Karpas-422 (cell line): ENCODE data around the gene RXRA. TPM values are rescaled to one million over a fixed set of nuclear protein-coding genes. Genes with fewer than 3 reads are reported as not detected.

Source experiments
- DNase-seq: peaks from one replicate; pipeline ENCODE4 v3.0.0-alpha.2; 2015
- H2AFZ ChIP-seq: fragments of 200-600 bp; sonication (generic); 2 replicates; pipeline ENCODE4 v1.6.1; 2014; ENCODE audit warnings: antibody characterized with exemption, low read length, mixed read lengths
- H3K27ac ChIP-seq: fragments of 200-600 bp; sonication (generic); 2 replicates; pipeline ENCODE4 v1.5.1; 2014; ENCODE audit warnings: mild to moderate bottlenecking, low read length, moderate library complexity
- H3K27me3 ChIP-seq: fragments of 200-600 bp; sonication (generic); 2 replicates; pipeline ENCODE4 v1.6.1; 2014; ENCODE audit warnings: low read length, mixed read lengths
- H3K36me3 ChIP-seq: fragments of 200-600 bp; sonication (generic); 2 replicates; pipeline ENCODE4 v1.6.1; 2014; ENCODE audit warnings: low read length, mixed read lengths; ENCODE audit not compliant: insufficient read depth
- H3K4me1 ChIP-seq: fragments of 200-600 bp; sonication (generic); 2 replicates; pipeline ENCODE4 v1.6.1; 2014; ENCODE audit warnings: mild to moderate bottlenecking, low read length, mixed read lengths
- H3K4me2 ChIP-seq: fragments of 200-600 bp; sonication (generic); 2 replicates; pipeline ENCODE4 v1.6.1; 2014; ENCODE audit warnings: low read length, low read depth, mild to moderate bottlenecking; ENCODE audit not compliant: poor library complexity, severe bottlenecking
- H3K4me3 ChIP-seq: fragments of 200-600 bp; sonication (generic); 2 replicates; pipeline ENCODE4 v1.5.1; 2014; ENCODE audit warnings: mild to moderate bottlenecking, antibody characterized with exemption, low read length, mixed read lengths
- H3K79me2 ChIP-seq: fragments of 200-600 bp; sonication (generic); 2 replicates; pipeline ENCODE4 v1.6.1; 2014; ENCODE audit warnings: mild to moderate bottlenecking, low read length, mixed read lengths
- H3K9ac ChIP-seq: fragments of 200-600 bp; sonication (generic); 2 replicates; pipeline ENCODE4 v1.6.0; 2014; ENCODE audit warnings: low read length
- H3K9me2 ChIP-seq: fragments of 200-600 bp; sonication (generic), shearing (Covaris generic); replicated peaks from 2 replicates; pipeline ENCODE4 v1.6.0; 2014; ENCODE audit warnings: mild to moderate bottlenecking, low read length, moderate library complexity; ENCODE audit not compliant: insufficient read depth
- H3K9me3 ChIP-seq: fragments of 300-700, 200-600 bp; sonication (generic); 2 replicates; pipeline ENCODE4 v1.6.1; 2014; ENCODE audit warnings: low read length, mixed read lengths
- H4K20me1 ChIP-seq: fragments of 200-600 bp; sonication (generic); 2 replicates; pipeline ENCODE4 v1.6.1; 2014; ENCODE audit warnings: mild to moderate bottlenecking, antibody characterized with exemption, low read length, low read depth; ENCODE audit not compliant: insufficient read depth
- total RNA-seq: library from RNA; depleted of rRNA; stranded (reverse); fragments of >200 nt; shearing (Covaris generic); gene quantifications from 2 replicates; pipeline ENCODE4 v1.2.3, GENCODE V29; 2014; ENCODE audit warnings: low replicate concordance

Gene RXRA
- total RNA-seq, 1 experiment from 2014 or later = not detected

- Histone ChIP-seq H3K36me3 (no peaks in the 10 kb centered on the region), H3K4me2 (no peak overlapping the region), H3K9me2 (no peaks in the 10 kb centered on the region), H3K79me2 (no peaks in the 10 kb centered on the region), H4K20me1 (no peaks in the 10 kb centered on the region), H3K4me3 (no peak overlapping the region), H3K4me1 (no peaks in the 10 kb centered on the region), H3K27me3 (no peaks in the 10 kb centered on the region), H3K9me3 (no peaks in the 10 kb centered on the region), H3K27ac (no peak overlapping the region), H2AFZ (no peak overlapping the region), H3K9ac (no peak overlapping the region)
- DNase-seq = no peak
Observed at GRCh38 chr9:134457321-134458206, 131.3 kb downstream of the RXRA start.

- no peak overlapping the region for H2AFZ ChIP-seq
- no peaks in the 10 kb centered on the region for H3K4me1 ChIP-seq
- no peak for DNase-seq
- no peaks in the 10 kb centered on the region for H3K9me3 ChIP-seq
- H3K9ac ChIP-seq = no peak overlapping the region
- H3K36me3 ChIP-seq = no peaks in the 10 kb centered on the region
- H3K9me2 ChIP-seq = no peaks in the 10 kb centered on the region
- no peak overlapping the region for H3K4me3 ChIP-seq
- H3K79me2 ChIP-seq = no peaks in the 10 kb centered on the region
- H4K20me1 ChIP-seq = no peaks in the 10 kb centered on the region
- no peak overlapping the region for H3K27ac ChIP-seq
- no peaks in the 10 kb centered on the region for H3K27me3 ChIP-seq
- no peak overlapping the region for H3K4me2 ChIP-seq
Observed at GRCh38 chr9:134458207-134459108, 132.2 kb downstream of the RXRA start.

- no peak overlapping the region for H3K27ac ChIP-seq
- no peaks in the 10 kb centered on the region for H3K79me2 ChIP-seq
- H3K4me1 ChIP-seq = no peaks in the 10 kb centered on the region
- no peak overlapping the region for H2AFZ ChIP-seq
- DNase-seq = no peak
- no peak overlapping the region for H3K4me3 ChIP-seq
- no peaks in the 10 kb centered on the region for H3K9me3 ChIP-seq
- H3K4me2 ChIP-seq = no peak overlapping the region
- no peaks in the 10 kb centered on the region for H3K27me3 ChIP-seq
- H3K9ac ChIP-seq = no peak overlapping the region
- H3K9me2 ChIP-seq = no peaks in the 10 kb centered on the region
- H3K36me3 ChIP-seq = no peaks in the 10 kb centered on the region
- no peaks in the 10 kb centered on the region for H4K20me1 ChIP-seq
Observed at GRCh38 chr9:134459164-134459563, 132.9 kb downstream of the RXRA start.

- Histone ChIP-seq H3K9me3 (no peaks in the 10 kb centered on the region), H3K9ac (no peak overlapping the region), H4K20me1 (no peaks in the 10 kb centered on the region), H3K9me2 (no peaks in the 10 kb centered on the region), H3K4me2 (no peak overlapping the region), H3K36me3 (no peaks in the 10 kb centered on the region), H3K27ac (no peak overlapping the region), H3K27me3 (no peaks in the 10 kb centered on the region), H3K79me2 (no peaks in the 10 kb centered on the region), H2AFZ (no peak overlapping the region), H3K4me1 (no peaks in the 10 kb centered on the region), H3K4me3 (no peak overlapping the region)
- no peak for DNase-seq
Observed at GRCh38 chr9:134459573-134459972, 133.3 kb downstream of the RXRA start.

- H2AFZ ChIP-seq = no peak overlapping the region
- DNase-seq = no peak
- H3K36me3 ChIP-seq = no peaks in the 10 kb centered on the region
- no peaks in the 10 kb centered on the region for H3K4me1 ChIP-seq
- H3K9ac ChIP-seq = no peak overlapping the region
- H3K9me2 ChIP-seq = no peaks in the 10 kb centered on the region
- H3K27me3 ChIP-seq = no peaks in the 10 kb centered on the region
- H3K79me2 ChIP-seq = no peaks in the 10 kb centered on the region
- H3K9me3 ChIP-seq = no peaks in the 10 kb centered on the region
- H3K4me2 ChIP-seq = no peak overlapping the region
- no peaks in the 10 kb centered on the region for H4K20me1 ChIP-seq
- no peak overlapping the region for H3K27ac ChIP-seq
- H3K4me3 ChIP-seq = no peak overlapping the region
Observed at GRCh38 chr9:134460206-134460605, 134.0 kb downstream of the RXRA start.

- Histone ChIP-seq H3K4me2 (no peak overlapping the region), H4K20me1 (no peaks in the 10 kb centered on the region), H3K27me3 (no peaks in the 10 kb centered on the region), H3K79me2 (no peaks in the 10 kb centered on the region), H3K4me1 (no peaks in the 10 kb centered on the region), H2AFZ (no peak overlapping the region), H3K9me3 (no peaks in the 10 kb centered on the region), H3K9ac (no peak overlapping the region), H3K9me2 (no peaks in the 10 kb centered on the region), H3K4me3 (no peak overlapping the region), H3K36me3 (no peaks in the 10 kb centered on the region), H3K27ac (no peak overlapping the region)
- DNase-seq = no peak
Observed at GRCh38 chr9:134460896-134461295, 134.6 kb downstream of the RXRA start.

- no peaks in the 10 kb centered on the region for H3K27me3 ChIP-seq
- H2AFZ ChIP-seq = no peak overlapping the region
- H3K36me3 ChIP-seq = no peaks in the 10 kb centered on the region
- no peak overlapping the region for H3K27ac ChIP-seq
- no peaks in the 10 kb centered on the region for H3K9me2 ChIP-seq
- H3K4me3 ChIP-seq = no peak overlapping the region
- H4K20me1 ChIP-seq = no peaks in the 10 kb centered on the region
- no peak for DNase-seq
- no peaks in the 10 kb centered on the region for H3K79me2 ChIP-seq
- H3K9ac ChIP-seq = no peak overlapping the region
- no peaks in the 10 kb centered on the region for H3K4me1 ChIP-seq
- H3K9me3 ChIP-seq = no peaks in the 10 kb centered on the region
- H3K4me2 ChIP-seq = no peak overlapping the region
Observed at GRCh38 chr9:134461426-134461982, 135.2 kb downstream of the RXRA start.

- H3K36me3 ChIP-seq = no peaks in the 10 kb centered on the region
- H3K79me2 ChIP-seq = no peaks in the 10 kb centered on the region
- no peak overlapping the region for H2AFZ ChIP-seq
- H3K4me2 ChIP-seq = no peak overlapping the region
- no peaks in the 10 kb centered on the region for H4K20me1 ChIP-seq
- H3K27ac ChIP-seq = no peak overlapping the region
- H3K4me3 ChIP-seq = no peak overlapping the region
- H3K9me2 ChIP-seq = no peaks in the 10 kb centered on the region
- H3K9ac ChIP-seq = no peak overlapping the region
- no peak for DNase-seq
- H3K9me3 ChIP-seq = no peaks in the 10 kb centered on the region
- no peaks in the 10 kb centered on the region for H3K4me1 ChIP-seq
- no peaks in the 10 kb centered on the region for H3K27me3 ChIP-seq
Observed at GRCh38 chr9:134462318-134462717, 136.1 kb downstream of the RXRA start.
